Measurements from ENCODE around the gene HNRNPUL2.
"Not testable (repeated sequence)": the region's sequence is repeated elsewhere in the genome, so short reads cannot be mapped to it uniquely, and the experiment has no call there.

HNRNPUL2 gene

GRCh38 chr11:62675415-62675814 is 51.8 kb downstream of the HNRNPUL2 start:
- not testable (repeated sequence) for H3K27me3 ChIP-seq (ENCODE audit: insufficient read depth, low read length); H3K4ac ChIP-seq (ENCODE audit: low read depth, low read length); H3K4me2 ChIP-seq (ENCODE audit: low read length); H2AFZ ChIP-seq (ENCODE audit: insufficient read depth, low read length, poor library complexity); H3K9me3 ChIP-seq (ENCODE audit: insufficient read depth, low read depth, low read length); H3K27ac ChIP-seq (ENCODE audit: low read depth, low read length); H3K18ac ChIP-seq (ENCODE audit: low read length); H3K4me1 ChIP-seq (ENCODE audit: control insufficient read depth in 1 of 2, insufficient read depth in 2 of 2, low read length in 2 of 2); H3K4me3 ChIP-seq (ENCODE audit: low read depth, low read length); H2BK5ac ChIP-seq (ENCODE audit: low read depth, low read length, poor library complexity); H2BK120ac ChIP-seq (ENCODE audit: insufficient read depth, low read length, poor library complexity); H2AK5ac ChIP-seq (ENCODE audit: low read length); H2BK12ac ChIP-seq (ENCODE audit: low read length); H4K12ac ChIP-seq (ENCODE audit: low read depth, low read length); H4K8ac ChIP-seq (ENCODE audit: low read depth, low read length); H3K23ac ChIP-seq (ENCODE audit: low read length); H3K14ac ChIP-seq (ENCODE audit: low read length); DNase-seq; H3K9ac ChIP-seq (ENCODE audit: low read length); H4K91ac ChIP-seq (ENCODE audit: low read depth, low read length)
- H3K36me3 ChIP-seq (ENCODE audit: control insufficient read depth in 1 of 2, insufficient read depth in 2 of 2, low read length in 2 of 2): peaks cover 19 to 21% of the 10 kb centered on the region in 2 experiments
- no CpG with 5 or more reads among the region's 10 CpGs for WGBS (ENCODE audit: extremely low coverage, insufficient coverage, insufficient read length)
- peaks cover 17% of the 10 kb centered on the region for H3K79me1 ChIP-seq (ENCODE audit: low read length)
- peaks cover 12% of the 10 kb centered on the region for H3K79me2 ChIP-seq (ENCODE audit: control insufficient read depth, insufficient read depth, low read length, poor library complexity)

DNA sequence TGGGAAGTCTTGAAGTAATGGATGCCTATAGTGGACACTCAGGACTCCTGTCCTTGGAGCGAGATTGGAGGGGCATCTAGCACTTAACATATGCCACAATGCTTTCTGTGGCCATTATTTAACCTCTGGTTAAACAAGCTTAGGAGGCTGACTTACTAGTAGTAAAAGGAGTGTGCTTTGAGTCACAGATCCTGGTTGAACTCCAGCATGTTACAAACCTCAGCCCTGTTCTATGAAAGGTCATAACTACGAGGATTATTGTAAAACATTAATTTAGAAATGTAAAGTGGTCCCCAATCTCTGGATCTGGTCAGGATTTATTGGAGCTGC is 54.1 kb downstream of the HNRNPUL2 start:
- Histone ChIP-seq H4K8ac (ENCODE audit: low read depth, low read length) (no peak overlapping the region), H3K27me3 (ENCODE audit: insufficient read depth, low read length) (no peaks in the 10 kb centered on the region), H3K4me2 (ENCODE audit: low read length) (no peak overlapping the region), H3K79me1 (ENCODE audit: low read length) (peaks cover 12% of the 10 kb centered on the region), H4K91ac (ENCODE audit: low read depth, low read length) (no peak overlapping the region), H2BK120ac (ENCODE audit: insufficient read depth, low read length, poor library complexity) (no peak overlapping the region), H2AFZ (ENCODE audit: insufficient read depth, low read length, poor library complexity) (no peak overlapping the region), H3K36me3 (ENCODE audit: control insufficient read depth in 1 of 2, insufficient read depth in 2 of 2, low read length in 2 of 2) (peaks cover 19 to 24% of the 10 kb centered on the region in 2 experiments), H3K9ac (ENCODE audit: low read length) (no peak overlapping the region), H2BK5ac (ENCODE audit: low read depth, low read length, poor library complexity) (no peak overlapping the region), H3K4me3 (ENCODE audit: low read depth, low read length) (no peak overlapping the region), H3K18ac (ENCODE audit: low read length) (no peak overlapping the region), H3K9me3 (ENCODE audit: insufficient read depth, low read depth, low read length) (peaks cover 2% of the 10 kb centered on the region), H3K23ac (ENCODE audit: low read length) (no peak overlapping the region), H3K14ac (ENCODE audit: low read length) (no peak overlapping the region), H3K79me2 (ENCODE audit: control insufficient read depth, insufficient read depth, low read length, poor library complexity) (peaks cover 6% of the 10 kb centered on the region), H3K27ac (ENCODE audit: low read depth, low read length) (no peak overlapping the region), H4K12ac (ENCODE audit: low read depth, low read length) (no peak overlapping the region), H2BK12ac (ENCODE audit: low read length) (no peak overlapping the region), H3K4me1 (ENCODE audit: control insufficient read depth in 1 of 2, insufficient read depth in 2 of 2, low read length in 2 of 2) (peaks cover 6% of the 10 kb centered on the region in 2 experiments), H3K4ac (ENCODE audit: low read depth, low read length) (no peak overlapping the region), H2AK5ac (ENCODE audit: low read length) (no peak overlapping the region)
- DNase-seq: no peak
- no CpG with 5 or more reads among the region's 2 CpGs for WGBS (ENCODE audit: extremely low coverage, insufficient coverage, insufficient read length)

- Histone ChIP-seq H3K23ac (ENCODE audit: low read length) (no peak within 1 kb of the TSS), H2BK12ac (ENCODE audit: low read length) (no peak within 1 kb of the TSS), H3K9ac (ENCODE audit: low read length) (peak within 1 kb of the TSS; percentile 86), H3K9me3 (ENCODE audit: insufficient read depth, low read depth, low read length) (no peaks in the 10 kb centered on the region), H3K4ac (ENCODE audit: low read depth, low read length) (peak within 1 kb of the TSS; percentile 53), H3K27ac (ENCODE audit: low read depth, low read length) (peak within 1 kb of the TSS; percentile 91), H3K36me3 (ENCODE audit: control insufficient read depth in 1 of 2, insufficient read depth in 2 of 2, low read length in 2 of 2) (peaks cover 13 to 22% of the 10 kb centered on the region in 2 experiments), H3K14ac (ENCODE audit: low read length) (peak within 1 kb of the TSS; percentile 89), H3K79me2 (ENCODE audit: control insufficient read depth, insufficient read depth, low read length, poor library complexity) (peaks cover 6% of the 10 kb centered on the region), H3K4me1 (ENCODE audit: control insufficient read depth in 1 of 2, insufficient read depth in 2 of 2, low read length in 2 of 2) (peaks cover 3 to 8% of the 10 kb centered on the region in 2 experiments), H2AFZ (ENCODE audit: insufficient read depth, low read length, poor library complexity) (peak within 1 kb of the TSS; percentile 94), H4K91ac (ENCODE audit: low read depth, low read length) (peak within 1 kb of the TSS; percentile 78), H3K18ac (ENCODE audit: low read length) (peak within 1 kb of the TSS; percentile 90), H2BK5ac (ENCODE audit: low read depth, low read length, poor library complexity) (peak within 1 kb of the TSS; percentile 80), H3K79me1 (ENCODE audit: low read length) (peaks cover 12% of the 10 kb centered on the region), H3K27me3 (ENCODE audit: insufficient read depth, low read length) (no peaks in the 10 kb centered on the region), H4K12ac (ENCODE audit: low read depth, low read length) (peak within 1 kb of the TSS; percentile 75), H3K4me3 (ENCODE audit: low read depth, low read length) (peak within 1 kb of the TSS; percentile 83), H3K4me2 (ENCODE audit: low read length) (peak within 1 kb of the TSS; percentile 83), H4K8ac (ENCODE audit: low read depth, low read length) (peak within 1 kb of the TSS; percentile 91), H2AK5ac (ENCODE audit: low read length) (peak within 1 kb of the TSS; percentile 62), H2BK120ac (ENCODE audit: insufficient read depth, low read length, poor library complexity) (peak within 1 kb of the TSS; percentile 72)
- peak; percentile 79 to 85 for DNase-seq
- no CpG with 5 or more reads among the region's 59 CpGs for WGBS (ENCODE audit: extremely low coverage, insufficient coverage, insufficient read length)
Measured at GRCh38 chr11:62671608-62672389, 55.5 kb downstream of the HNRNPUL2 start, which contains the start of the genes LBHD1 and UQCC3. Gene LBHD1, minus strand, starts transcription at chr11:62672267. Its CDS starts 2,236 bp downstream, at chr11:62670031. Gene UQCC3, plus strand, starts transcription at chr11:62671673. Its CDS starts 73 bp downstream, at chr11:62671746.

DNA sequence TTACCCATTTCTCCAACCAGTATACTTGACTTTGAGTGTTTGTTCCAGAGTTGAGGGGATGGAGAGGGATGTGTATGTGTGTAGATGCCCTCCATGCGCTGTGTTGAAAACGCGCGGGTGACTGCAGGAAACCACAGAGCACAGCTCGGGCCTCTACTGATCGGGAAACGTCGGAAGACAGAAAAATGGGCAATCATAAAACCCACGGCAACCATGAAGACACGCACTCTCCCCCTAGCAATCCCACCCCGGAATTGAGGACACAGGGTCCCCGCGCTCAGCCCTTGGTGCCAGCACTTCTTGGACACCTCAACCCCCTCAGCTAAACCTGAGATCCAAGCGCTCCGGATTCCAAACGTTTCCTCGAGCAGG is 56.0 kb downstream of the HNRNPUL2 start:
- H4K91ac ChIP-seq (ENCODE audit: low read depth, low read length): peak overlapping the region; percentile 78
- H2AK5ac ChIP-seq (ENCODE audit: low read length): no peak overlapping the region
- peak overlapping the region; percentile 91 for H3K27ac ChIP-seq (ENCODE audit: low read depth, low read length)
- H4K8ac ChIP-seq (ENCODE audit: low read depth, low read length): peak overlapping the region; percentile 91
- H3K18ac ChIP-seq (ENCODE audit: low read length): no peak overlapping the region
- peak overlapping the region; percentile 94 for H2AFZ ChIP-seq (ENCODE audit: insufficient read depth, low read length, poor library complexity)
- H3K23ac ChIP-seq (ENCODE audit: low read length): no peak overlapping the region
- H3K4me1 ChIP-seq (ENCODE audit: control insufficient read depth in 1 of 2, insufficient read depth in 2 of 2, low read length in 2 of 2): peaks cover 8 to 14% of the 10 kb centered on the region in 2 experiments
- peak overlapping the region; percentile 36 for H3K4ac ChIP-seq (ENCODE audit: low read depth, low read length)
- DNase-seq: peak in 1 of 2 donors; percentile 47
- H3K9ac ChIP-seq (ENCODE audit: low read length): peak overlapping the region; percentile 86
- peak overlapping the region; percentile 89 for H3K14ac ChIP-seq (ENCODE audit: low read length)
- H3K4me2 ChIP-seq (ENCODE audit: low read length): peak overlapping the region; percentile 83
- peak overlapping the region; percentile 72 for H2BK120ac ChIP-seq (ENCODE audit: insufficient read depth, low read length, poor library complexity)
- H3K36me3 ChIP-seq (ENCODE audit: control insufficient read depth in 1 of 2, insufficient read depth in 2 of 2, low read length in 2 of 2): peaks cover 14 to 22% of the 10 kb centered on the region in 2 experiments
- H3K9me3 ChIP-seq (ENCODE audit: insufficient read depth, low read depth, low read length): no peaks in the 10 kb centered on the region
- H2BK12ac ChIP-seq (ENCODE audit: low read length): no peak overlapping the region
- peak overlapping the region; percentile 80 for H2BK5ac ChIP-seq (ENCODE audit: low read depth, low read length, poor library complexity)
- peak overlapping the region; percentile 83 for H3K4me3 ChIP-seq (ENCODE audit: low read depth, low read length)
- WGBS (ENCODE audit: extremely low coverage, insufficient coverage, insufficient read length): no CpG with 5 or more reads among the region's 17 CpGs
- peaks cover 12% of the 10 kb centered on the region for H3K79me1 ChIP-seq (ENCODE audit: low read length)
- no peaks in the 10 kb centered on the region for H3K27me3 ChIP-seq (ENCODE audit: insufficient read depth, low read length)
- H3K79me2 ChIP-seq (ENCODE audit: control insufficient read depth, insufficient read depth, low read length, poor library complexity): peaks cover 10% of the 10 kb centered on the region
- H4K12ac ChIP-seq (ENCODE audit: low read depth, low read length): peak overlapping the region; percentile 75

Measured in trophoblast cell (in vitro differentiated cells and primary cell).